SK-N-MC (cell line): ENCODE measurements around the gene DCLK2.

Source experiments
- EZH2 ChIP-seq: fragments of 200-600 bp; sonication (generic); IDR thresholded peaks from one replicate; pipeline ENCODE4 v1.6.1; 2017; ENCODE audit warnings: antibody characterized with exemption
- FOXP2 ChIP-seq: optimal IDR thresholded peaks from 2 replicates; pipeline ENCODE3; 2011; ENCODE audit warnings: mild to moderate bottlenecking, moderate library complexity; ENCODE audit not compliant: insufficient read depth; ENCODE audit errors: extremely low read length, control extremely low read depth
- POLR2AphosphoS5 ChIP-seq: IDR thresholded peaks from 2 replicates; pipeline ENCODE4 v1.6.1; 2012; ENCODE audit warnings: mild to moderate bottlenecking, low read depth, low read length, borderline replicate concordance

DNA sequence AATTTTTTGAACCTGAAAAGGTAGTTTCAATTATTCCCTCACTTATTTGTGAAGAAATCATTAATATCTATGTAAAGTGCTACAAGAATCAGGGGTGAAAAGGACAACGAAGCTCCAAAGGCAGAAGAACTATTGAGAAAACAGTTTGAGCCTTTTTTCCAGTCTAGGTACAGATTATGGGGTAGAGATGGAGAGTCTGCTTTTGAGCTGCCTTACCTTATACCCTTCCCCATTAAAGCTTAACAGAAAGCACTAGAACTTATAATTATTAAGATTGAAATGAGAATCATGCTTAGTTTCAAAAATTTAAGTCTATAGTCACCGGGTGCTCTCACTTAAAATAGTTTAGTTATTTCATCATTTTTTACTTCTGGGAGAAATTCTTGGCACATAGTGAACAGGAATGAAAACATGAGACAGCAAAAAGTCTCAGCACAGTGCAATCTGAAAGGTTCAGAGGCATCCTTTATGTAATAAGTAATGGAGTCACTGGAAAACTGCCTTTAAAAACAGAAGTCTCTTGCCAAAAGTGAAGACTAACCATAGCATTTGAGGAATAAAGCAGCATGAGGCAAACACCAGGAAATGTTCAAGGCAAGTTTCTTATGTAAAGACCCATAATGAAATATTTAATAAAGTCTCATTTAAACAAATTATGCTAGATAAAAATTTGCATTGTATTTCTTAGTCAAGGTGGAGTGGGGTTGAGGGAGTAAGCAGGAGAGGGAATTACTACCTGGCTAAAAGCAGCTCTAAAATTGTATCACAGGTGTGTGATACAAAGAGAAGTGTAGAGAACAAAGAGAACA lies 5.1 kb upstream of the DCLK2 start:
- TF ChIP-seq POLR2AphosphoS5, result no peak
- no peak for TF ChIP-seq EZH2
- no peak for TF ChIP-seq FOXP2
